C4-2B (cell line): ENCODE measurements around the gene ALDH1A2.
A peak's percentile ranks its signal among the peaks of the same experiment; 100 is the strongest.

Experiments used
- H3K27ac ChIP-seq: fragments of 450-650 bp; 2 replicates; pipeline ENCODE4 v1.5.1; 2017
- CTCF ChIP-seq: fragments of 450-650 bp; conservative IDR thresholded peaks from 2 replicates; pipeline ENCODE4 v1.5.1; 2017; ENCODE audit warnings: mild to moderate bottlenecking
- ZFX ChIP-seq: fragments of 450-650 bp; IDR thresholded peaks from 2 replicates; pipeline ENCODE4 v1.6.1; 2017

Gene ALDH1A2

GRCh38 chr15:57993409-57994145 is 71.9 kb downstream of the ALDH1A2 start:
- H3K27ac ChIP-seq: no peak overlapping the region
- TF ChIP-seq CTCF: no peak
- no peak for TF ChIP-seq ZFX

GRCh38 chr15:57992761-57993355 is 72.7 kb downstream of the ALDH1A2 start:
- H3K27ac ChIP-seq: no peak overlapping the region
- TF ChIP-seq ZFX (no peak), CTCF (no peak)

- TF ChIP-seq ZFX (no peak), CTCF (no peak)
- H3K27ac ChIP-seq: no peak overlapping the region
Measured at GRCh38 chr15:57973534-57973933, 92.0 kb downstream of the ALDH1A2 start.

GRCh38 chr15:57972864-57973263 is 92.6 kb downstream of the ALDH1A2 start:
- TF ChIP-seq CTCF (no peak), ZFX (no peak)
- no peak overlapping the region for H3K27ac ChIP-seq

- no peak for TF ChIP-seq CTCF
- TF ChIP-seq ZFX: no peak
- H3K27ac ChIP-seq: no peak overlapping the region
Measured at GRCh38 chr15:57969996-57970395, 95.5 kb downstream of the ALDH1A2 start.

GRCh38 chr15:57969355-57969754 is 96.2 kb downstream of the ALDH1A2 start:
- TF ChIP-seq CTCF (peak; percentile 49), ZFX (no peak)
- no peak overlapping the region for H3K27ac ChIP-seq

GRCh38 chr15:57962887-57963286 is 102.6 kb downstream of the ALDH1A2 start:
- H3K27ac ChIP-seq: no peak overlapping the region
- TF ChIP-seq CTCF (no peak), ZFX (no peak)
